OCI-LY1 (cell line): ENCODE measurements around the gene CD247.

Experiments used
- H2AFZ ChIP-seq: fragments of 200-600 bp; sonication (generic), shearing (Covaris generic); 2 replicates; pipeline ENCODE4 v1.6.0; 2014; ENCODE audit warnings: antibody characterized with exemption, mild to moderate bottlenecking, low read length
- H3F3A ChIP-seq: fragments of 200-600 bp; sonication (generic), shearing (Covaris generic); 2 replicates; pipeline ENCODE4 v1.6.0; 2014; ENCODE audit warnings: mild to moderate bottlenecking, antibody characterized with exemption, low read length, moderate library complexity; ENCODE audit not compliant: insufficient read depth
- H3K27ac ChIP-seq: fragments of 200-600 bp; sonication (generic); 2 replicates; pipeline ENCODE4 v1.5.1; 2014; ENCODE audit warnings: low read length, mixed run types, mild to moderate bottlenecking, low read depth; ENCODE audit not compliant: poor library complexity, severe bottlenecking
- H3K27me3 ChIP-seq: fragments of 200-600 bp; sonication (generic); 2 replicates; pipeline ENCODE4 v1.6.0; 2014; ENCODE audit warnings: antibody characterized with exemption, mild to moderate bottlenecking, low read length, moderate library complexity; ENCODE audit not compliant: insufficient read depth
- H3K36me3 ChIP-seq: fragments of 200-600 bp; sonication (generic); 2 replicates; pipeline ENCODE4 v1.6.1; 2014; ENCODE audit warnings: mild to moderate bottlenecking, antibody characterized with exemption, low read length, moderate library complexity, mixed read lengths; ENCODE audit not compliant: insufficient read depth
- H3K4me1 ChIP-seq: fragments of 200-600 bp; sonication (generic); 2 replicates; pipeline ENCODE4 v1.5.1; 2014; ENCODE audit warnings: mild to moderate bottlenecking, low read length, moderate library complexity; ENCODE audit not compliant: insufficient read depth, severe bottlenecking
- H3K4me2 ChIP-seq: fragments of 200-600 bp; sonication (generic), shearing (Covaris generic); 2 replicates; pipeline ENCODE4 v1.6.1; 2014; ENCODE audit warnings: low read length
- H3K4me3 ChIP-seq: fragments of 200-600 bp; sonication (generic); 2 replicates; pipeline ENCODE4 v1.5.1; 2014; ENCODE audit warnings: low read length, low read depth, mild to moderate bottlenecking, mixed read lengths; ENCODE audit not compliant: poor library complexity, severe bottlenecking
- H3K79me2 ChIP-seq: fragments of 200-600 bp; shearing (Covaris generic); 2 replicates; pipeline ENCODE4 v1.6.1; 2016; ENCODE audit warnings: mixed run types, low read length, mixed read lengths; ENCODE audit not compliant: insufficient read depth
- H3K9ac ChIP-seq: fragments of 200-600 bp; sonication (generic), shearing (Covaris generic); 2 replicates; pipeline ENCODE4 v1.6.1; 2014; ENCODE audit warnings: mild to moderate bottlenecking, low read length, mixed read lengths
- H3K9me2 ChIP-seq: fragments of 200-600 bp; sonication (generic), shearing (Covaris generic); 2 replicates; pipeline ENCODE4 v1.6.1; 2014; ENCODE audit warnings: low read depth, mild to moderate bottlenecking, low read length, mixed read lengths
- H3K9me3 ChIP-seq: fragments of 200-600 bp; shearing (Covaris generic); 2 replicates; pipeline ENCODE4 v1.6.1; 2014; ENCODE audit warnings: low read length, mixed read lengths
- H4K20me1 ChIP-seq: fragments of 200-600 bp; sonication (generic), shearing (Covaris generic); 2 replicates; pipeline ENCODE4 v1.6.0; 2016; ENCODE audit warnings: mild to moderate bottlenecking, low read length; ENCODE audit not compliant: insufficient read depth
- CTCF ChIP-seq: fragments of 200-600 bp; sonication (generic), shearing (Covaris generic); IDR thresholded peaks from 2 replicates; pipeline ENCODE4 v1.5.1; 2017; ENCODE audit warnings: mild to moderate bottlenecking, antibody characterized with exemption, low read length, moderate library complexity, mixed read lengths
- EZH2 ChIP-seq: fragments of 200-600 bp; sonication (generic), shearing (Covaris generic); IDR thresholded peaks from 2 replicates; pipeline ENCODE4 v1.8.0; 2017; ENCODE audit warnings: borderline replicate concordance, mixed run types, mild to moderate bottlenecking, antibody characterized with exemption, low read length, moderate library complexity, mixed read lengths

Gene CD247

DNA sequence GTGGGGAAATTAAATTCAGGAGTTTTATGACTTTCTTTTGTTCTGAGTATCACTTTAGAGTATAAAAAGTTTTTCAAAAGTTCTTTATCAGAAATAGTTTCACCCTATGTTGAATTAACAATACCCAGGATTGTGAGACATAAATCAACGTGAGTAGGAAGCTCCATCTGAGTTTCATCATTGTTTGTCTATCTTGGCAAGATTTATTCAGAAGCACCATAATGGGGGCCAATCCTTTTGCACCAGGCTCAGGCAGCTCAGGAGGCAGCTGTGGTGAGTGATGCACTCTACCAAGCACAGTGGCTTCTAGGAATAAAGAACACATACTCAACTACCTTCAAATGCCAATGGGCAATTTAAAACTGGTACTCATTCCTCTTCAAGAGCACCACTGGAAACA, 23.3 kb upstream of the CD247 start:
- Histone ChIP-seq H2AFZ (no peak overlapping the region), H3K27me3 (no peaks in the 10 kb centered on the region), H3K4me2 (no peak overlapping the region), H3F3A (peaks cover 9% of the 10 kb centered on the region; the same call in 1 of the 2 replicates), H3K36me3 (peaks cover 33% of the 10 kb centered on the region), H3K79me2 (no peaks in the 10 kb centered on the region), H3K4me3 (no peak overlapping the region), H3K27ac (no peak overlapping the region), H4K20me1 (no peaks in the 10 kb centered on the region), H3K9ac (no peak overlapping the region), H3K9me3 (no peaks in the 10 kb centered on the region), H3K4me1 (peaks cover 26% of the 10 kb centered on the region), H3K9me2 (no peaks in the 10 kb centered on the region)
- no peak for TF ChIP-seq CTCF
- TF ChIP-seq EZH2: no peak

GRCh38 chr1:167541003-167541402, 22.7 kb upstream of the CD247 start:
- Histone ChIP-seq H3K79me2 (no peaks in the 10 kb centered on the region), H3K4me1 (peaks cover 26% of the 10 kb centered on the region), H3K9me2 (no peaks in the 10 kb centered on the region), H3K27me3 (no peaks in the 10 kb centered on the region), H3K9me3 (no peaks in the 10 kb centered on the region), H3K4me3 (no peak overlapping the region), H2AFZ (no peak overlapping the region), H3K4me2 (no peak overlapping the region), H3K27ac (no peak overlapping the region), H3K36me3 (peaks cover 29% of the 10 kb centered on the region), H3K9ac (no peak overlapping the region), H3F3A (peaks cover 9% of the 10 kb centered on the region; the same call in 1 of the 2 replicates), H4K20me1 (no peaks in the 10 kb centered on the region)
- TF ChIP-seq EZH2 (no peak), CTCF (no peak)

GRCh38 chr1:167538657-167539056, 20.3 kb upstream of the CD247 start:
- Histone ChIP-seq H3K4me1 (peaks cover 22% of the 10 kb centered on the region), H3K4me3 (no peak overlapping the region), H3K27ac (no peak overlapping the region), H3K36me3 (peaks cover 10% of the 10 kb centered on the region), H3K79me2 (no peaks in the 10 kb centered on the region), H3F3A (peaks cover 9% of the 10 kb centered on the region; the same call in 1 of the 2 replicates), H3K9me2 (no peaks in the 10 kb centered on the region), H3K4me2 (no peak overlapping the region), H3K27me3 (no peaks in the 10 kb centered on the region), H4K20me1 (no peaks in the 10 kb centered on the region), H3K9ac (no peak overlapping the region), H2AFZ (no peak overlapping the region), H3K9me3 (no peaks in the 10 kb centered on the region)
- TF ChIP-seq EZH2 (no peak), CTCF (no peak)
